Adrenal gland (tissue), 5 donors: ENCODE data around the gene PTPRN2.

ENCODE experiments used
- CTCF ChIP-seq, 6 experiments: fragments of 450-650 bp in 4 of 6; fragments of 200-600 bp in 2 of 6; sonication (generic) in 1 of 6; IDR thresholded peaks; 1 replicate in 5 of 6; 2 replicates in 1 of 6; pipeline versions ENCODE4 v1.5.1 to v1.8.0; 2016 to 2021; ENCODE audit warnings: antibody characterized with exemption in 6 of 6, mild to moderate bottlenecking in 2 of 6, moderate library complexity in 1 of 6
- POLR2A ChIP-seq, 2 donors: fragments of 450-650 bp; IDR thresholded peaks; one replicate each; pipeline ENCODE4 v1.6.1; 2017; ENCODE audit warnings: antibody characterized with exemption in 2 of 2, mild to moderate bottlenecking in 2 of 2, moderate library complexity in 1 of 2
- donor health status: DM: no; HTN: no; CAD: no.

- TF ChIP-seq CTCF (IDR thresholded peaks at IDR 0.05): no peak
- TF ChIP-seq POLR2A (IDR thresholded peaks at IDR 0.05): no peak
Observed at GRCh38 chr7:157509226-157509625, 1078.4 kb downstream of the PTPRN2 start.
